ENCODE data around the gene NKTR.

- TF ChIP-seq POLR2AphosphoS5 (IDR thresholded peaks at IDR 0.05) (no peak), CTCF (IDR thresholded peaks at IDR 0.05) (no peak), POLR2A (IDR thresholded peaks at IDR 0.05) (no peak)
These were observed 49.3 kb downstream of the NKTR start for GRCh38 chr3:42649783-42650182.
